ENCODE measurements around the gene POLR3G.

The POLR3G gene, protein sequence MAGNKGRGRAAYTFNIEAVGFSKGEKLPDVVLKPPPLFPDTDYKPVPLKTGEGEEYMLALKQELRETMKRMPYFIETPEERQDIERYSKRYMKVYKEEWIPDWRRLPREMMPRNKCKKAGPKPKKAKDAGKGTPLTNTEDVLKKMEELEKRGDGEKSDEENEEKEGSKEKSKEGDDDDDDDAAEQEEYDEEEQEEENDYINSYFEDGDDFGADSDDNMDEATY

DNA sequence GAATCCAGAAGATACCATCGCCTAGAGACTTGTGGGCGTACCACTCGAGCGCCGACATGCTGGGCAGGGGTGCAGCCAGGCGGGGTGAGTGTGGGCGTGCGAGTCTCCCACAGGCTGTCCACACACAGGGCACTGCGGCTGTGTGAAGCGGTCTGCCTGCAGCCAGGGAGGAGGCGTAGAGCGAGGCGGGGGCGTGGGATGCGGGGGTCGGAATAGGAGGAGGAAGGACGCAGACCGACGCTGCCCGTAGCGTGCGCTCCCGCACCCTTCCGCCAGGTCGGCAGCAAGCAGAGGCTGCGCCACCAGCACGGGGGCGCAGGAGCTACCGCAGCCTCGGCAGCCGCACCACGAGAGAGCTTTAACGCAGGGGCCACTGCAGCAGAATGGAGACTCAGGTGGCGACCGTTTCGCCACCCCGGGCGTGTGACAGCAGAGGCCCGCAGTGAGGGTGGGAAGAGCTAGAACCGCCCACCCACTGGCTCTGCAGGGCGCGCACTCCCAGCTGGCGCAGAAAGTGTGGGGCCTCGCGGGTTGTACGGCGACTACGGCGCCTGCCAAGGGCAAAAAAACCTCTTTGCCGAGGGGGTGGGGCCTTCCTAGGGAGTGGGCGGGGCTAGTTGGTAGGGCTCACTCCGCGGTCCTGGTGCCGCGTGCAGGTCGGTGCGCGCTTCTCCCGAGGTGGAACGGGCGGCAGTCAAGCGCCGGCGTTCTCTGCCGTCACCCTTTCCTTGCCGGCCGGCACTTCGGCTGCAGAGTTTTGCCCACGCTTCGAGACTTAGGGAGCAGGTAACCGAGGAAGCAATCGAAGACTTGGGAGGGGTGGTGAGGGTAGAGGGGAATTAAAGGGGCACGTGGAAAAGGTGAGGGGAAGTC, at the start of gene POLR3G, which contains the start of gene MBLAC2:
TSS of gene POLR3G (plus strand) at position 630 of the 873 bp plus-strand sequence. CDS start 10,704 bp downstream, outside the sequence.
TSS of gene MBLAC2 (minus strand) at position 537 of the 873 bp plus-strand sequence. CDS start at position 58, 479 bp downstream.
- peak within 1 kb of the TSS; percentile 91 for H3K4me3 ChIP-seq (ENCODE audit: low read depth, low read length)

DNA sequence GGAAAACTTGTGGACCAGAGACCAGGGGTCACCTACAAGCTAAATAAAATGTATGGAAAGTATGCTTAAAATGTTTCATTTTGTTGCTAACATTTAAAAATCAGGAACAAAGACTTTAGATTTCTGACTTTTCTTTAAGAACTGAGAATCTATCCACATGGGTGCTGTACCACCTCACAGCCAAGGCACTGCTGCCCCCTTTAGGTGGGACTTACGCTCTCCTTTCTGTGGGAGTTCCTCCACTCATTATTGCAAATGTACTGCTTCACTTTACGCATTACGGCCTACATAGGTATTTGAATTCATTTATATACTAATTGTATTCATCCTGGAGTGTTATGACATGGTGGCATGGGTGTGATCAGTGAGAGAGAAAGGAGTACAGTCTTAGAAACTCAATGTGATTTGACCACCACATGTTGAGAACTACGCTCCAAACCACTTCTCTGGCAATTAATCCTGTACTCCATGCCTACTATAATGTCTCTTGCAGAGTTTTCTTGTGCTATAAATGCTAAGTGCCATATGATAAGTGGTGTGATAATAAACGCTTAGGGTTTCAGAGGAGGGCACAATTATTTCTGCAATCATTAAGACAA, 40.4 kb upstream of the POLR3G start:
- H3K4me3 ChIP-seq (ENCODE audit: low read depth, low read length): no peak overlapping the region

DNA sequence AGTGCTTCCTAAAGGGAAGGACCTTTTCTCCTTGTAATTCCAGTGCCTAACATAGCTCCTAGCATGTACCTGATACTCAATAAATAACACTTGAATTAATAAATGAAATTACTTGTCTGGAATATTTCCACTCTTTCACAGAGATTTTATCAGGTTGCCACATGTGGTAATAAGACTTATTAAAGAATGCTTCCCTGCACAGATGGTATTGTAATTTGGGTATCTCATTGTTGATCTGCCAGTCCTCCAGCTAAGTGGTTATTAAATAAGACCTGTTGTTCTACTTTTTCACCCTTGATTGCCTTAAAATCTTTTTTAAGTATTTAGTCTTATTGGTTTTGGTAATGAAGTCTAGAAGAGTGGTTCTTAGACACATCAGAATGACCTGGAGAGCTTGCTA, 37.0 kb upstream of the POLR3G start:
- no peak overlapping the region for H3K4me3 ChIP-seq (ENCODE audit: low read depth, low read length)

DNA sequence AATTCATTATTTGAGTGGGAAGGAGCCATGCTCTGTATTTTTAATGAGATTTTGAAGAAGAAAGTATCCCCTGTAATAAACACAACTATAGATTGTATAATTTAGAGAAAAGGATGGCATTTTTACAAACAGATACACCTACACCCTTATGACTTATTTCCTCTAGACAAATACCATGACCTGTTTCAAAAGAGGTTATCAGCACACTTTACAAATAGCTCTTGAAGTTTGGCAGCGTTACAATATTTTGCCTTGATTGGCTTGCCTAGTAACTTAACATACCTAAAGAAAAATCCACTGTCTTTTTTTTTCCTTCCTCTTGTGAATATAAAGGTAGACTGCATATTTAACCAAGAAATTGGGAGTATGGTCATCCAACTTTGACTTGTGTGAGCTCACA, 36.6 kb upstream of the POLR3G start:
- no peak overlapping the region for H3K4me3 ChIP-seq (ENCODE audit: low read depth, low read length)

DNA sequence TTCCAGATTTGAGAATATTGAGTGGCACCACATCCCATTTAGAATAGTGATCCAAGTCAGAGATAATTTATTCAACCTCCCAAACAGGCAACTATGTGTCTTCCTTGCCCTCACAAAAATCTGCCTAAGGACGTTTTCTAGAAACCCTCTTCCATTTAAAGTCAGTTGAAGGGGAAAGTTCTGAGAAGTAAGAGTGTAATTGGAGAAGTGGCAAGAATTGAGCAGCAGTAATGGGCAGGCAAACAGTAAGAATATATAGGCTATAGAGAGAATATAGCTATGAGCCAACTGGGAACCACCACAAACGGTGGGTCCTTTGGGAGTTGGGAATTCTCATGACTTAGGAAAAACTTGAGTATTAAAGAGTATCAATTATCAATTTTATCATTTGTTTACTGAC, 34.0 kb upstream of the POLR3G start:
- H3K4me3 ChIP-seq (ENCODE audit: low read depth, low read length): no peak overlapping the region

DNA sequence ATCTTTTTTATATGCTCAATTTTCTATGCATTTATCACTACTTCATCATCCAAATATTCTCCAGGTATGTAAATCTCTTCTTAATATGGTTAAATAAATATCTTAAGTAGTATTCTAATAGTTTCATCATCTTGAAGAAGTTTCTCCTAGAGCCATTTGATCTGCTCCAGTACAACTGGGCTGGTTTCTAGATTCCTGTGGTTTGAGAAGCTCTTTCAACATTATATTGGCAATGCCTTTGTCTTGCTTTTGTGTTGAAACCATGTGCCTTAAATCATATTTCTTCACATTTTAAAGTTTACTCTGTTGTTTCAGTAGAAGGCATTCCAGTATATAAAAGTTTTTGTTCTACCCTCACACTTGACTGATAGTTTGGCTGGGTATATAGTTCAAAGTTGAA, 27.7 kb upstream of the POLR3G start:
- no peak overlapping the region for H3K4me3 ChIP-seq (ENCODE audit: low read depth, low read length)

DNA sequence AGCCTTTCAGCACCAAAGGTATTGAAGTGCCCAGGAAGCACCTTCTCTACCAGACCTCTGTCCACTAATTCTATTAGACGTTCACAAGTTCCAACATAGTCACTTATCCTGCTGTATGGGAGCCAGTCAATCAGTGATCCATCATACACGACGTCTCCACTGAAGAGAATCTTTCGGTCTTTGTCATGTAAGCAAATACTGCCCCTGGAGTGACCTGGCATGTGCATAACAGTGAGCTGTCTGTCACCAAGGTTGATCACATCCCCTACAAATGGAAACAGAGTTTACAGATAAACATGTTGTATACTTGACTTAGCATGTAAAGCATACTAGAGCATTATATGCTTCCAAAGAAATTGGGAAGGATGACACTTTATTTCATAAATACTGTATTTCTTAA, 13.4 kb upstream of the POLR3G start:
- no peak overlapping the region for H3K4me3 ChIP-seq (ENCODE audit: low read depth, low read length)

DNA sequence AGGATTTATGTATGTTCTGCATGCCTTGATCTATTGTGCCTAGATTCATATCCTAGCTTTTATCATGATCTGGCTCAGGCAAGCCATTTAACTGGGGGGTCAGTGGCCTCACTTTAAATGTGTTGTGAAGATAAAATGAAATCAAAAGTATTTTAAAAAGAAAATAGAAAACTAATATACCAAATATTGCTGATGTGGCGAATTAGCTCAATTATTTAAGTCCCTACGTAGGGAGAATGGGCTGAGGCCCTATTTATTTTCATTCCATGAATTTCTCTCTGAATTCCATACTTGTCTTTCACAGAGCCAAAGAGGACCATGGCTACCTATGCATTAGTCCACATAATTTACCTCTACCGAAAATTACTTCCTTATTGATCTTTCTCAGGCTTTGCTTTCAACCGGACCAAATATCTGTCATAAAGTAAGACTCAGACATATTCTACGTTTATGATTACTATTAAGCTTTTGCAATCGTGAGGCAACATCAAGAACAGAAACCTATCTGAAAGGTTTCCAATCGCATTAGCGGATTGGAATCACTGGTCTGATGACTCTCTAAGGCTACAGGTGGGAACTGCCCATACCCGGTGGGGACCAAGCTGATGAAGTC, 1.8 kb upstream of the POLR3G start:
- H3K4me3 ChIP-seq (ENCODE audit: low read depth, low read length): peak overlapping the region; percentile 91

DNA sequence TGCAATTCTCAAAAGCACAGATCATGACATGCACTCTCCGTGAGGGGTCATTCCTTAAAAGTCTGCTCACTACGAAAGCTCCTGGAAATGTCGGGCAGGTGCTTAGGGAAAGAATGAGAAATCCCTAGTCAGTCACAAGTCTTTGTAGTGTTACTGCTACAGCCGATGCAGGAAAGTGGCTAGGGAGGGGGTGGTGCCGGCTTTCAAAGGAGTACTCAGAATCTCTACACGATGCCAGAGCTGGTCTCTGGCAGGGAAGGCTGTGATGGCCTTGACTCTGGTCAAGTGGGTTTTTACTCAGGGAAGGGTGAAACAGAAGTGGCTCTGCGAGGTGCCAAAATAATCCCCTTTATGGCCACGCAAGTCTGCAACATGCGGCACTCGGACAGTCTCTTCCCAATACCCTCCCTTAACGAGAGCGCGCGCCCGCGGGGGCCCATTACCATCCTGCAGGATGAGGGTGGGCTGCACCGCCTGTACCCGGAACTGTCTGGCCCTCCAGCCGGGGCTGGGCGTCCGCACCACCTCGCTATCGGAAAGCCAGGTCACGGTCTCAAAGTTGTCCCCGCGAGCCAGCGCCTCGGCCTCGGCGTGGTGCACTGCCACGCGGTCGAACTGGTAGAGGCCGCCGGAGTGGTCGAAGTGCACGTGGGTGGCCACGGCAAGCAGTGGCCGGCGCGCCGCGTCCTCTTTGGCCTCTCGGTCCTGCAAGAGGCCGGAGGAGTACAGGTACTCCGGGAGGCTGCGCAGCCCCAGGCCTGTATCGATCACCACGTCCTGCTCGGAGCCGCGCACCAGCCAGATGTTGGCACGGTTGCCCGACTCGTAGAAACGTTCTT, 1.0 kb upstream of the POLR3G start:
- peak overlapping the region; percentile 91 for H3K4me3 ChIP-seq (ENCODE audit: low read depth, low read length)

DNA sequence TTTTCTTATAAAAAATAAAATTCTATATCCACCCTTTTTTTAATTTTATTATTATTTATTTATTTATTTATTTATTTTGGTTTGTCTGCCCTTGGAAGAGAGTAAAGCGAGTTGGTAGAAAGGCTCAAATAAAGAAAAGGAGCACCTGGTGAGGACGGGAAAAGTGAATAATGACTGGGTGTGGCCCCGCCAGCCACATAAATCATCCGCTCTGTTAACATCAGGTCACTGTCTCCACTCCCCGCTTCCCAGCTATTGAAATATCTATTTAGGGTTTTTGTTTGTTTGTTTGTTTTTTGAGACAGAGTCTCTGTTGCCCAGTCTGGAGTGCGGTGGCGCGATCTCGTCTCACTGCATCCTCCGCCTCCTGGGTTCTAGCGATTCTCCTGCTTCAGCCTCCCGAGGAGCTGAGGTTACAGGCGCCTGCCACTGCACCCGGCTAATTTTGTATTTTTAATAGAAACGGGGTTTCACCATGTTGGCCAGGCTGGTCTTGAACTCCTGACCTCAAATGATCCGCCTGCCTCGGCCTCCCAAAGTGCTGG, 844 bp downstream of the POLR3G start:
- peak overlapping the region; percentile 91 for H3K4me3 ChIP-seq (ENCODE audit: low read depth, low read length)

DNA sequence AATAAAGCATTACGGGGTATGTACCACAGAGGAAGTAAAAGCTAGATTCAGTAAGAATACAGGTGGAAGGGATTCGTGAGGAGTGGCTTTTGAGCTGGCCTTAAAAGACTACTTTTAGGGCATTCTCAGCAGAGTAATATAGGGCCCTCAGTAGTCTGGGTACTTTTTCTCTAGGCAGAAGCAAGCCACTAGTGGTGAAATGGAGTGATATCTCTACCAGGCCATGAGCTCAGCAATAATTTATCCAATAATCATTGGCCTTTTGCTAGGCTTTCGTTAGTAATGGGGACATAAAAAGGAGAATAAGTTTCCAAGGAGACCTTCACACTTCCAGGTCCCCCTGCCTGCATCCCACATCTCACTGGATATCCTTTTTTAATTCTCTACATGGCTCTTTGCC, 1.7 kb downstream of the POLR3G start:
- no peak overlapping the region for H3K4me3 ChIP-seq (ENCODE audit: low read depth, low read length)

DNA sequence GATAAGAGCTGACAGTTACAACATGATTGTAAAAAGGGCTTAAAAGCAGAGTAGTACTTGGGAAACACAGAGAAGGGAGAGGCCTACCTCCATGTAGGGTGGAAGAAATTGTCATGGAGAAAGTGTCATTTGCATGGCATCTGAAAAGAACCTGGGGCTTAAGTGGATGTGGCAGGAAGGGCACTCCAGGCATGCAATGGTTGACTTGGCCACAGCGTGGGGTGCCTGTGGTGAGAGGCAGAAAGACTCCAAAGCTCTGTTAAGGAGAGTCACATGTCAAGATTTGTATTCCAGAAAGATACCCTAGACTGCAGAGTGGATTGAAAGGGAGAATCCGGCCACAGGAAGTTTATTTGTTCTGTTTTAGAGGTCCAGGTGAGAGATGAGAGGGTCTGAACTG, 2.4 kb downstream of the POLR3G start:
- no peak overlapping the region for H3K4me3 ChIP-seq (ENCODE audit: low read depth, low read length)

DNA sequence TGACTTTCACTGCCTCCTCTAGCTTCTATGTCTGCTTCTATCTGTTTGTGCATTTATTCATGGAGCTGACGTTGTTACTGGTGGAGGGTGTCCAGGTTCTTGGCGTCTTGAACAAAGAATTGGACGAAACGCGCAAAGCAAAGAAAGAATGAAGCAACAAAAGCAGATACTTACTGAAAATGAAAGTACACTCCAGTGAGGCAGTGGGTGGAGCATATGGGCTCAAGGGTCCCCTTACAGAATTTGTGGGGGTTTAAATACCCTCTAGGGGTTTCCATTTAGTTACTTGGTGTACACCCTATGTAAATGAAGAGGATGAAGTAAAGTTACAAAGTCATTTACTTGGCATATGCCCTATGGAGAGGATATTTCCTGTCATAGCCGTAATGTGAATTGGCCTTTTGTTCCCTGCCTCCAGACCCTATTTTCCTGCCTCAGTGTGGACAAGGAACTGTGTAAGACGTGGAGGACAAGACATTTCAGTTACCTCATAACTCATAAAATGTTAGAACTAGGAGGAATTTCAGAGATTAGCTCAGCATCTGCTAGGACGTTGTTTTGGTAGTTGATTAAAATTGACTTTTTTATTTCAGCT, 3.1 kb downstream of the POLR3G start:
- no peak overlapping the region for H3K4me3 ChIP-seq (ENCODE audit: low read depth, low read length)

DNA sequence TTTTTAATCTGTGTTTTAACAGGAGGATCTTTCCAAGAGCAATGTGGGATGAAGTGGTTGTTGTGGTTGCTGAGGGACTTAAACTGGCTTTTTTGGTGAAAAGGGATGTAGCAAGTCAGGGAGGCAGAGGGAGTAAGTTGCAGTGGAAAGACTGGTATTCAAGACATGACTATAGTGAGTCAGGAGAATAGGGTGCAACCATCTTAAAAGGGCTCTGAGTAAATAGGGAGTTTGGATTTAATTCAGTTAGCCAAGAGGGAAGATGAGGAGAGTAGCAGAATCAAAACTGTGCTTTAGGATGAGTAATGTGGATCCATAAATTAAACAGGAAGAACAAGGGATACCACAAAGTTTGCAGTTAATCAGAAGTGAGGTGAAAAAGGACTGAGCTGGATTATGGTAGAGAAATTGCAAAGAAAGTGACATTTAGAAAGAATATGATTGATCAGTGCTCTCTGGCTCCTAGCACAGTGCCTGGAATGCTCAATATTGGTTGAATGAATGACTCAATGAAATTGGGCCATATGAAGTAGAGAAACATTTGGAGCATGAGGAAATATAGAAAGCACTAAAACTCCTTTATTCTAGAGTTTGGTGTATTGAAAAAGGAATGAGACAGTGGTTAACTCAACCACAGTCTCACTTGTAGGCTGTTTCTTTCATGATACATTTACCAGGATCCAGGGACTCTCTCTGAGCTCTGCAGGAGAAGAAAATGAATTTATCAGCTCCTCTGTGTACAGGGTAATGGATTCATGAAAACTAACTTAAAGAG, 5.1 kb downstream of the POLR3G start:
- no peak overlapping the region for H3K4me3 ChIP-seq (ENCODE audit: low read depth, low read length)

DNA sequence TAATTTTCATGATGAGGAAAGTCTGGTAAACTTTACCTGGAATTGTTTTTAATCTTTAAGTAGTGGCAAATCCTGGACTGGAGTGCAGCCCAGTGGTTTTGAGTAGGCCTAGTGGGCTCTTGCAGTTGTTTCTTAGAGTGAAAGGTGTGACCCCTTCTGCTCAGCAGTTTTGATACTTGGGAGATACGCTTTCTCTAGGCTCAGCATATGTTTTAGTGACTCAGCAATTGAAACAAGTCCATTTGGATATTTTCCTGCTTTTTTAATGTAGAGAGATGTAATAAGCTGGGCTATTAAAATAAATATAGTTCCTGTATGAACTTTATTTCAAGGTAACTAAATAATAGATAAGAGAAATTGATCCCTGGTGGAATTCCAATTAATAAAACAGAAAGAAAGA, 6.0 kb downstream of the POLR3G start:
- H3K4me3 ChIP-seq (ENCODE audit: low read depth, low read length): no peak overlapping the region

DNA sequence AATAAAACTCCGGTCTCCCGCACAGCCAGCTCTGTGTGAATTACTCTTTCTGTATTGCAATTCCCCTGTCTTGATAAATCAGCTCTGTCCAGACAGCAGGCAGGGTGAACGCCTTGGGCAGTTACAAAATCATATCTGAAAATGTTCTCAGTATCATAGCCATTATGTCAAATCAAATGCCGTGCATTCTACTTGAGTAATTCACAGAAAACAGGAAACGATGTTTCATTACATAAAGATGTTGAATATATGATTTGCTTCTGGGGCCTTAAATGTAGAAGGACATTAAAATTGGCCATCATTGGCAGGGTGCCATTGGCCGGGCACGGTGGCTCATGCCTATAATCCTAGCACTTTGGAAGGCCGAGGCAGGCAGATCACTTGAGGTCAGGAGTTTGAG, 8.5 kb downstream of the POLR3G start:
- no peak overlapping the region for H3K4me3 ChIP-seq (ENCODE audit: low read depth, low read length)

DNA sequence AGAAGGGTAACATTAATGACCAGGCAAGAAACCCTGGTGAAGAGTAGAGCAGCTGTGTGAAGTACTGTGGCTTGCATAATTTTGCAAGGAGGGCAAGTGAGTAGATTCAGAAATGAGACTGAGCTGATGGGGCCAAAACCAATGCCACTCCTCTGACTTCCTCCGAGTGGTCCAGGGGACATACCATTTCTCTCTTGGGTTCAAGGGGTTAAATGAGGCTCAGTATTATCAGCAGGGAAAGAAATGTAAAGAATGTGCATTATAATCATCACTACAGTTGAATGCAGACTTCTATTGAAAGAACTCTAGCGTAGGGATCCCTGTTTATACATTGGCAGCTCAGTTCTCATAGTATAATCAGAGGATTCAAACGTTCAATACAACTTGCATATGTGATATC, 9.9 kb downstream of the POLR3G start:
- H3K4me3 ChIP-seq (ENCODE audit: low read depth, low read length): no peak overlapping the region

DNA sequence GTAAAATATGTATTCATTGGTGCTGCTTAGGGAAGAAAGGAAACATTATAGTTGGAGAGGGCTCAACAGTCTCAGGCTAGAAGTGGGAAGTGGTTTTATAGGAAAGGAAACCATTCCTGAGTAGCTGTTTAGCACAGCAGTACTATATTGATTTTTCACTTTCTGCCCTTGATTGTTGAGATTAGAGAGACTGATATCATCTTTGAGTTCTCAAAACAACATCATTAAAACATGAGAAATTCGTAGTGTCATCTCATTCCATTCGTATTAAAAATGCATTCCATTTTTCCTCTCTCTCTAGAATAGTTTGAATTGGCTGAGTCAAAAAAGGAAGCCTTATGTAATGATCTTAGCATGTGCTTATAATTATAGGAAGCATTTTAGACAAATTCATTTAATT, 14.1 kb downstream of the POLR3G start:
- no peak overlapping the region for H3K4me3 ChIP-seq (ENCODE audit: low read depth, low read length)

DNA sequence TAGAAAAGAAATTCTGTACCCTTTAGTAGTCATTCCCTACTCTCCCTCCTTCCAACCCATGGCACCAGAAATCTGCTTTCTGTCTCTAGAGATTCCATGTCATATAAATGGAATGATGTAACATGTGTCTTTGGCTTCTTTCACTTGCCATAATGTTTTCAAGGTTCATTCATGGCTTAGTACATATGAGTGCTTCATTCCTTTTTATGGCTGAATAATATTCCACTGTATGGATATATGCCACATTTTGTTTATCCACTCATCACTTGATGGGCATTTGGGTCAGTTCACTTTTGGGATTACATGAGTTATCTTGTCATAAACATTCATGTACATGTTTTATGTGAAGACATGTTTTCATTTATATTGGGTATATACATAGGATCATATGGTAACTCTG, 19.4 kb downstream of the POLR3G start:
- no peak overlapping the region for H3K4me3 ChIP-seq (ENCODE audit: low read depth, low read length)
